Activated CD4-positive, alpha-beta T cell treated with anti-CD3 and anti-CD28 coated beads, Interleukin-2, amount 10 ng/mL, durations not matched to agents 24 days and 14 days (primary cell): ENCODE results near the gene ST3GAL4. TPM values are rescaled to one million over a fixed set of nuclear protein-coding genes. Genes with fewer than 3 reads are reported as not detected.

Experiments
- DNase-seq: peaks from one replicate; pipeline ENCODE4 v3.0.0; 2022
- H3K27ac Mint-ChIP-seq: one replicate; pipeline ENCODE4 v1.8.0; 2022; ENCODE audit warnings: mild to moderate bottlenecking, mixed read lengths
- H3K27me3 Mint-ChIP-seq: one replicate; pipeline ENCODE4 v1.8.0; 2022; ENCODE audit warnings: mixed read lengths
- H3K36me3 Mint-ChIP-seq: one replicate; pipeline ENCODE4 v1.8.0; 2022; ENCODE audit warnings: low read depth, mild to moderate bottlenecking, mixed read lengths
- H3K4me1 Mint-ChIP-seq: one replicate; pipeline ENCODE4 v1.8.0; 2021; ENCODE audit warnings: mixed read lengths
- H3K4me3 Mint-ChIP-seq: one replicate; pipeline ENCODE4 v1.8.0; 2022; ENCODE audit warnings: mild to moderate bottlenecking, moderate library complexity, mixed read lengths
- H3K9me3 Mint-ChIP-seq: one replicate; pipeline ENCODE4 v1.8.0; 2021; ENCODE audit warnings: mixed read lengths
- intact Hi-C: fragments of 100-400 bp; cut with micrococcal nuclease; formaldehyde crosslinking; loops from one replicate; pipeline ENCODE4 v1.15.1; 2023
- total RNA-seq: library from RNA; stranded (reverse); gene quantifications from 2 replicates; pipeline ENCODE4 v1.2.3, GENCODE V29; 2022

ST3GAL4 gene
- total RNA-seq, 1 donor from 2014 or later: 13.3 TPM

- no peak overlapping the region for H3K4me3 Mint-ChIP-seq
- no peaks in the 10 kb centered on the region for H3K4me1 Mint-ChIP-seq
- no peak overlapping the region for H3K27ac Mint-ChIP-seq
- intact Hi-C loops: no loop called here
- no peaks in the 10 kb centered on the region for H3K36me3 Mint-ChIP-seq
- no peaks in the 10 kb centered on the region for H3K9me3 Mint-ChIP-seq
- no peak for DNase-seq
- H3K27me3 Mint-ChIP-seq: no peaks in the 10 kb centered on the region
These were observed 79.5 kb downstream of the ST3GAL4 start for GRCh38 chr11:126434950-126435335.

GRCh38 chr11:126436209-126436755, 80.8 kb downstream of the ST3GAL4 start:
- intact Hi-C loops: no loop called here
- no peaks in the 10 kb centered on the region for H3K9me3 Mint-ChIP-seq
- H3K36me3 Mint-ChIP-seq: no peaks in the 10 kb centered on the region
- H3K27ac Mint-ChIP-seq: no peak overlapping the region
- DNase-seq: no peak
- H3K4me3 Mint-ChIP-seq: no peak overlapping the region
- peaks cover 3% of the 10 kb centered on the region for H3K4me1 Mint-ChIP-seq
- H3K27me3 Mint-ChIP-seq: peaks cover 4% of the 10 kb centered on the region

- intact Hi-C loops: no loop called here
- DNase-seq: no peak
- no peak overlapping the region for H3K4me3 Mint-ChIP-seq
- no peaks in the 10 kb centered on the region for H3K36me3 Mint-ChIP-seq
- H3K9me3 Mint-ChIP-seq: no peaks in the 10 kb centered on the region
- peaks cover 3% of the 10 kb centered on the region for H3K4me1 Mint-ChIP-seq
- H3K27ac Mint-ChIP-seq: no peak overlapping the region
- peaks cover 4% of the 10 kb centered on the region for H3K27me3 Mint-ChIP-seq
These were observed 82.2 kb downstream of the ST3GAL4 start for GRCh38 chr11:126437731-126438130.

- H3K9me3 Mint-ChIP-seq: no peaks in the 10 kb centered on the region
- H3K27ac Mint-ChIP-seq: no peak overlapping the region
- no peak for DNase-seq
- H3K36me3 Mint-ChIP-seq: no peaks in the 10 kb centered on the region
- H3K27me3 Mint-ChIP-seq: peaks cover 6% of the 10 kb centered on the region
- H3K4me3 Mint-ChIP-seq: no peak overlapping the region
- peaks cover 3% of the 10 kb centered on the region for H3K4me1 Mint-ChIP-seq
- intact Hi-C loops: no loop called here
These were observed 82.8 kb downstream of the ST3GAL4 start for GRCh38 chr11:126438272-126438671.

GRCh38 chr11:126438691-126439090, 83.2 kb downstream of the ST3GAL4 start:
- Mint-ChIP-seq H3K27me3 (peaks cover 6% of the 10 kb centered on the region), H3K4me3 (no peak overlapping the region), H3K4me1 (peaks cover 3% of the 10 kb centered on the region), H3K36me3 (no peaks in the 10 kb centered on the region), H3K9me3 (no peaks in the 10 kb centered on the region), H3K27ac (no peak overlapping the region)
- DNase-seq: no peak
- intact Hi-C loops: no loop called here

GRCh38 chr11:126440276-126440675, 84.8 kb downstream of the ST3GAL4 start:
- Mint-ChIP-seq H3K36me3 (no peaks in the 10 kb centered on the region), H3K4me1 (peaks cover 3% of the 10 kb centered on the region), H3K4me3 (no peak overlapping the region), H3K27me3 (peaks cover 6% of the 10 kb centered on the region), H3K27ac (no peak overlapping the region), H3K9me3 (no peaks in the 10 kb centered on the region)
- DNase-seq: no peak
- intact Hi-C loops: no loop called here

- peaks cover 6% of the 10 kb centered on the region for H3K27me3 Mint-ChIP-seq
- peaks cover 3% of the 10 kb centered on the region for H3K4me1 Mint-ChIP-seq
- H3K4me3 Mint-ChIP-seq: no peak overlapping the region
- intact Hi-C loops: loop anchor here (1.0 kb wide), 3 partner anchors 39 to 553 kb away; no protein-coding TSS in a partner anchor
- peak; percentile 93 for DNase-seq
- H3K27ac Mint-ChIP-seq: no peak overlapping the region
- H3K9me3 Mint-ChIP-seq: no peaks in the 10 kb centered on the region
- no peaks in the 10 kb centered on the region for H3K36me3 Mint-ChIP-seq
These were observed 85.5 kb downstream of the ST3GAL4 start for GRCh38 chr11:126440792-126441514.

- H3K27me3 Mint-ChIP-seq: peaks cover 6% of the 10 kb centered on the region
- H3K27ac Mint-ChIP-seq: no peak overlapping the region
- no peak overlapping the region for H3K4me3 Mint-ChIP-seq
- peaks cover 3% of the 10 kb centered on the region for H3K4me1 Mint-ChIP-seq
- DNase-seq: no peak
- intact Hi-C loops: no loop called here
- no peaks in the 10 kb centered on the region for H3K9me3 Mint-ChIP-seq
- no peaks in the 10 kb centered on the region for H3K36me3 Mint-ChIP-seq
These were observed 87.6 kb downstream of the ST3GAL4 start for GRCh38 chr11:126443120-126443519.

GRCh38 chr11:126444072-126444471, 88.6 kb downstream of the ST3GAL4 start:
- H3K4me1 Mint-ChIP-seq: peaks cover 3% of the 10 kb centered on the region
- H3K9me3 Mint-ChIP-seq: no peaks in the 10 kb centered on the region
- no peak overlapping the region for H3K27ac Mint-ChIP-seq
- H3K4me3 Mint-ChIP-seq: no peak overlapping the region
- no peak for DNase-seq
- intact Hi-C loops: no loop called here
- H3K27me3 Mint-ChIP-seq: peaks cover 6% of the 10 kb centered on the region
- H3K36me3 Mint-ChIP-seq: no peaks in the 10 kb centered on the region

- Mint-ChIP-seq H3K4me1 (no peaks in the 10 kb centered on the region), H3K36me3 (no peaks in the 10 kb centered on the region), H3K27ac (no peak overlapping the region), H3K4me3 (no peak overlapping the region), H3K9me3 (peaks cover 19% of the 10 kb centered on the region), H3K27me3 (peaks cover 2% of the 10 kb centered on the region)
- no peak for DNase-seq
- intact Hi-C loops: no loop called here
These were observed 91.1 kb downstream of the ST3GAL4 start for GRCh38 chr11:126446581-126446980.

- no peaks in the 10 kb centered on the region for H3K27me3 Mint-ChIP-seq
- H3K27ac Mint-ChIP-seq: no peak overlapping the region
- DNase-seq: no peak
- H3K4me1 Mint-ChIP-seq: no peaks in the 10 kb centered on the region
- no peak overlapping the region for H3K4me3 Mint-ChIP-seq
- no peaks in the 10 kb centered on the region for H3K36me3 Mint-ChIP-seq
- peaks cover 19% of the 10 kb centered on the region for H3K9me3 Mint-ChIP-seq
- intact Hi-C loops: no loop called here
These were observed 94.7 kb downstream of the ST3GAL4 start for GRCh38 chr11:126450198-126450597.

GRCh38 chr11:126450806-126451205, 95.3 kb downstream of the ST3GAL4 start:
- no peaks in the 10 kb centered on the region for H3K4me1 Mint-ChIP-seq
- no peak overlapping the region for H3K4me3 Mint-ChIP-seq
- no peaks in the 10 kb centered on the region for H3K36me3 Mint-ChIP-seq
- no peaks in the 10 kb centered on the region for H3K27me3 Mint-ChIP-seq
- peaks cover 19% of the 10 kb centered on the region for H3K9me3 Mint-ChIP-seq
- intact Hi-C loops: no loop called here
- DNase-seq: no peak
- no peak overlapping the region for H3K27ac Mint-ChIP-seq

GRCh38 chr11:126451211-126451802, 95.8 kb downstream of the ST3GAL4 start:
- intact Hi-C loops: no loop called here
- H3K9me3 Mint-ChIP-seq: peaks cover 19% of the 10 kb centered on the region
- no peak for DNase-seq
- H3K27me3 Mint-ChIP-seq: no peaks in the 10 kb centered on the region
- no peak overlapping the region for H3K27ac Mint-ChIP-seq
- no peaks in the 10 kb centered on the region for H3K36me3 Mint-ChIP-seq
- H3K4me1 Mint-ChIP-seq: no peaks in the 10 kb centered on the region
- H3K4me3 Mint-ChIP-seq: no peak overlapping the region

- intact Hi-C loops: no loop called here
- Mint-ChIP-seq H3K36me3 (no peaks in the 10 kb centered on the region), H3K4me1 (no peaks in the 10 kb centered on the region), H3K9me3 (peaks cover 19% of the 10 kb centered on the region), H3K4me3 (no peak overlapping the region), H3K27ac (no peak overlapping the region), H3K27me3 (no peaks in the 10 kb centered on the region)
- no peak for DNase-seq
These were observed 97.0 kb downstream of the ST3GAL4 start for GRCh38 chr11:126452241-126453101.
